OCI-LY1 (cell line): ENCODE data around the gene CSAD.
"Not testable (repeated sequence)": the region's sequence is repeated elsewhere in the genome, so short reads cannot be mapped to it uniquely, and the experiment has no call there.

Experiments
- H2AFZ ChIP-seq: fragments of 200-600 bp; sonication (generic), shearing (Covaris generic); 2 replicates; pipeline ENCODE4 v1.6.0; 2014; ENCODE audit warnings: antibody characterized with exemption, mild to moderate bottlenecking, low read length
- H3F3A ChIP-seq: fragments of 200-600 bp; sonication (generic), shearing (Covaris generic); 2 replicates; pipeline ENCODE4 v1.6.0; 2014; ENCODE audit warnings: mild to moderate bottlenecking, antibody characterized with exemption, low read length, moderate library complexity; ENCODE audit not compliant: insufficient read depth
- H3K27ac ChIP-seq: fragments of 200-600 bp; sonication (generic); 2 replicates; pipeline ENCODE4 v1.5.1; 2014; ENCODE audit warnings: low read length, mixed run types, mild to moderate bottlenecking, low read depth; ENCODE audit not compliant: poor library complexity, severe bottlenecking
- H3K27me3 ChIP-seq: fragments of 200-600 bp; sonication (generic); 2 replicates; pipeline ENCODE4 v1.6.0; 2014; ENCODE audit warnings: antibody characterized with exemption, mild to moderate bottlenecking, low read length, moderate library complexity; ENCODE audit not compliant: insufficient read depth
- H3K36me3 ChIP-seq: fragments of 200-600 bp; sonication (generic); 2 replicates; pipeline ENCODE4 v1.6.1; 2014; ENCODE audit warnings: mild to moderate bottlenecking, antibody characterized with exemption, low read length, moderate library complexity, mixed read lengths; ENCODE audit not compliant: insufficient read depth
- H3K4me1 ChIP-seq: fragments of 200-600 bp; sonication (generic); 2 replicates; pipeline ENCODE4 v1.5.1; 2014; ENCODE audit warnings: mild to moderate bottlenecking, low read length, moderate library complexity; ENCODE audit not compliant: insufficient read depth, severe bottlenecking
- H3K4me2 ChIP-seq: fragments of 200-600 bp; sonication (generic), shearing (Covaris generic); 2 replicates; pipeline ENCODE4 v1.6.1; 2014; ENCODE audit warnings: low read length
- H3K4me3 ChIP-seq: fragments of 200-600 bp; sonication (generic); 2 replicates; pipeline ENCODE4 v1.5.1; 2014; ENCODE audit warnings: low read length, low read depth, mild to moderate bottlenecking, mixed read lengths; ENCODE audit not compliant: poor library complexity, severe bottlenecking
- H3K79me2 ChIP-seq: fragments of 200-600 bp; shearing (Covaris generic); 2 replicates; pipeline ENCODE4 v1.6.1; 2016; ENCODE audit warnings: mixed run types, low read length, mixed read lengths; ENCODE audit not compliant: insufficient read depth
- H3K9ac ChIP-seq: fragments of 200-600 bp; sonication (generic), shearing (Covaris generic); 2 replicates; pipeline ENCODE4 v1.6.1; 2014; ENCODE audit warnings: mild to moderate bottlenecking, low read length, mixed read lengths
- H3K9me2 ChIP-seq: fragments of 200-600 bp; sonication (generic), shearing (Covaris generic); 2 replicates; pipeline ENCODE4 v1.6.1; 2014; ENCODE audit warnings: low read depth, mild to moderate bottlenecking, low read length, mixed read lengths
- H3K9me3 ChIP-seq: fragments of 200-600 bp; shearing (Covaris generic); 2 replicates; pipeline ENCODE4 v1.6.1; 2014; ENCODE audit warnings: low read length, mixed read lengths
- H4K20me1 ChIP-seq: fragments of 200-600 bp; sonication (generic), shearing (Covaris generic); 2 replicates; pipeline ENCODE4 v1.6.0; 2016; ENCODE audit warnings: mild to moderate bottlenecking, low read length; ENCODE audit not compliant: insufficient read depth
- EZH2 ChIP-seq: fragments of 200-600 bp; sonication (generic), shearing (Covaris generic); IDR thresholded peaks from 2 replicates; pipeline ENCODE4 v1.8.0; 2017; ENCODE audit warnings: borderline replicate concordance, mixed run types, mild to moderate bottlenecking, antibody characterized with exemption, low read length, moderate library complexity, mixed read lengths
- TF ChIP-seq, protein P1 (sequence below): fragments of 200-600 bp; sonication (generic), shearing (Covaris generic); IDR thresholded peaks from 2 replicates; pipeline ENCODE4 v1.5.1; 2017; ENCODE audit warnings: mild to moderate bottlenecking, antibody characterized with exemption, low read length, moderate library complexity, mixed read lengths

The CSAD gene

DNA sequence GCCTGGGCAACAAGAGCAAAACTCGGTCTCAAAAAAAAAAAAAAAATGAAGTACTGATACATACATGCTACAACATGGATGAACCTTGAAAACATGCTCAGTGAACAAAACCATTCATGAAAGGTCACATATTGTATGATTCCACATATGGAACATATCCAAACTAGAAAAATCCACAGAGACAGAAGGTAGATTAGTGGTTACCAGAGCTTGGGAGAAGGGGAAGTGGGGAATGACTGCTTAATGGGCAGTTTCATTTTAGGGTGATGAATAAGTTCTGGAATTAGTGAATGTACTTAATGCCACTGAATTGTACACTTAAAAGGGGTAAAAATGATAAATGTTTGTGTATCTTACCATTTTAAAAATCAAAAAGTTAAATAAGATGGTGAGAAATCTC is 23.6 kb upstream of the CSAD start:
- H3K36me3 ChIP-seq = no peaks in the 10 kb centered on the region
- no peaks in the 10 kb centered on the region for H3K27me3 ChIP-seq
- H3K4me2 ChIP-seq = no peak overlapping the region
- H3F3A ChIP-seq = no peaks in the 10 kb centered on the region; the same call in 1 of the 2 replicates
- no peak overlapping the region for H2AFZ ChIP-seq
- H3K9me3 ChIP-seq = no peaks in the 10 kb centered on the region
- no peak overlapping the region for H3K9ac ChIP-seq
- no peaks in the 10 kb centered on the region for H3K79me2 ChIP-seq
- peaks cover 70% of the 10 kb centered on the region for H3K4me1 ChIP-seq
- H3K4me3 ChIP-seq = no peak overlapping the region
- H3K27ac ChIP-seq = no peak overlapping the region
- H4K20me1 ChIP-seq = no peaks in the 10 kb centered on the region
- TF ChIP-seq EZH2 = no peak
- TF ChIP-seq, protein P1, sequence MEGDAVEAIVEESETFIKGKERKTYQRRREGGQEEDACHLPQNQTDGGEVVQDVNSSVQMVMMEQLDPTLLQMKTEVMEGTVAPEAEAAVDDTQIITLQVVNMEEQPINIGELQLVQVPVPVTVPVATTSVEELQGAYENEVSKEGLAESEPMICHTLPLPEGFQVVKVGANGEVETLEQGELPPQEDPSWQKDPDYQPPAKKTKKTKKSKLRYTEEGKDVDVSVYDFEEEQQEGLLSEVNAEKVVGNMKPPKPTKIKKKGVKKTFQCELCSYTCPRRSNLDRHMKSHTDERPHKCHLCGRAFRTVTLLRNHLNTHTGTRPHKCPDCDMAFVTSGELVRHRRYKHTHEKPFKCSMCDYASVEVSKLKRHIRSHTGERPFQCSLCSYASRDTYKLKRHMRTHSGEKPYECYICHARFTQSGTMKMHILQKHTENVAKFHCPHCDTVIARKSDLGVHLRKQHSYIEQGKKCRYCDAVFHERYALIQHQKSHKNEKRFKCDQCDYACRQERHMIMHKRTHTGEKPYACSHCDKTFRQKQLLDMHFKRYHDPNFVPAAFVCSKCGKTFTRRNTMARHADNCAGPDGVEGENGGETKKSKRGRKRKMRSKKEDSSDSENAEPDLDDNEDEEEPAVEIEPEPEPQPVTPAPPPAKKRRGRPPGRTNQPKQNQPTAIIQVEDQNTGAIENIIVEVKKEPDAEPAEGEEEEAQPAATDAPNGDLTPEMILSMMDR = no peak
- H3K9me2 ChIP-seq = no peaks in the 10 kb centered on the region

DNA sequence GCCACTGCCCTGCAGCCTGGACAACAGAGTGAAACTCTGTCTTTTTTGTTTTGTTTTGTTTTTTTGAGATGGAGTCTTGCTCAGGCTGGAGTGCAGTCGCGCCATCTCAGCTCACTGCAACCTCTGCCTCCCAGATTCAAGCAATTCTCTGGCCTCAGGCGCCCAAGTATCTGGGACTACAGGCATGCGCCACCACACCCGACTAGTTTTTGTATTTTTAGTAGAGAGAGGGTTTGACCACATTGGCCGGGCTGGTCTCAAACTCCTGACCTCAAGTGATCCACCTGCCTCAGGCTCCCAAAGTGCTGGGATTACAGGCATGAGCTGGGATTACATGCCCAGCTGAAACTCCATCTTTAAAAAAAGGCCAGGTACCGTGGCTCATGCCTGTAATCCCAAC is 21.6 kb upstream of the CSAD start:
- not testable (repeated sequence) for H3K9me2 ChIP-seq, H2AFZ ChIP-seq, H3K27me3 ChIP-seq, H4K20me1 ChIP-seq, H3K79me2 ChIP-seq, H3K9me3 ChIP-seq, H3K36me3 ChIP-seq, H3K4me3 ChIP-seq, H3K9ac ChIP-seq, H3F3A ChIP-seq, H3K4me2 ChIP-seq
- peak overlapping the region; percentile 87 for H3K27ac ChIP-seq
- peaks cover 78% of the 10 kb centered on the region for H3K4me1 ChIP-seq

GRCh38 chr12:53201639-53202038 is 20.9 kb upstream of the CSAD start:
- Histone ChIP-seq H3K9me2 (no peaks in the 10 kb centered on the region), H3K9me3 (no peaks in the 10 kb centered on the region), H3K9ac (no peak overlapping the region; the same call in 1 of the 2 replicates), H4K20me1 (no peaks in the 10 kb centered on the region), H3K36me3 (no peaks in the 10 kb centered on the region), H3K4me3 (no peak overlapping the region), H3K79me2 (no peaks in the 10 kb centered on the region), H3K27ac (peak overlapping the region; percentile 87), H3K27me3 (no peaks in the 10 kb centered on the region), H3K4me2 (peak overlapping the region; percentile 48), H3F3A (no peaks in the 10 kb centered on the region), H2AFZ (no peak overlapping the region), H3K4me1 (peaks cover 78% of the 10 kb centered on the region)
- TF ChIP-seq EZH2 = no peak
- TF ChIP-seq, protein P1 = no peak

DNA sequence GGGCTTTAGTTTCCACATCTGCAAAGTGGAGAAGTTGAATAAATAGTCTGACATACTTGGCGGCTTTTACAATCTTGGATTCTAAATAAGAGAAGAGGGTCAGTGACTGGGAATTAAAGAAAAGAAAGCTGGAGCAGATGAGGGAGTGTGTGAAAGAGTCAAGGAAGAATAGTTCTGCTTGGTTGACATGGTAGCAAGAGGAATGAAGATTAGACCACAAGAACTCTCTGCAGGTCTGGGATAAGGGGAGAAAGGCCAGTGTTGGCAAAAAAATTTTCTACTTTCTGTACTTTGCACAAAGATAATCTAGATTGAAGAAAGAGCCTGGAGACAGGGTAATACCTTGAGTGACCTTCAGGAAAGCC is 20.4 kb upstream of the CSAD start:
- Histone ChIP-seq H3K27me3 (no peaks in the 10 kb centered on the region), H3K79me2 (no peaks in the 10 kb centered on the region), H2AFZ (no peak overlapping the region)

More for the DNA sequence above, 20.4 kb upstream of the CSAD start:
- Histone ChIP-seq H3K9me2 (no peaks in the 10 kb centered on the region), H3K27ac (peak overlapping the region; percentile 87), H3F3A (no peaks in the 10 kb centered on the region), H3K9me3 (no peaks in the 10 kb centered on the region), H4K20me1 (no peaks in the 10 kb centered on the region), H3K4me3 (peak overlapping the region; percentile 3), H3K4me1 (peaks cover 78% of the 10 kb centered on the region), H3K9ac (peak overlapping the region; percentile 39; the same call in 1 of the 2 replicates), H3K4me2 (peak overlapping the region; percentile 48), H3K36me3 (no peaks in the 10 kb centered on the region)
- TF ChIP-seq EZH2 = no peak
- TF ChIP-seq, protein P1 = no peak
